OCI-LY3 (cell line): ENCODE measurements around the gene PXYLP1.
"Not testable (repeated sequence)": the region's sequence is repeated elsewhere in the genome, so short reads cannot be mapped to it uniquely, and the experiment has no call there.

ENCODE experiments used
- H2AFZ ChIP-seq: fragments of 200-600, 300-600 bp; shearing (Covaris generic); 2 replicates; pipeline ENCODE4 v1.6.0; 2014; ENCODE audit warnings: antibody characterized with exemption, low read depth, low read length
- H3K27ac ChIP-seq: fragments of 200-600, 300-600 bp; sonication (generic); 2 replicates; pipeline ENCODE4 v1.5.1; 2014; ENCODE audit warnings: mild to moderate bottlenecking, low read length, moderate library complexity, mixed read lengths
- H3K27me3 ChIP-seq: fragments of 200-600, 300-600 bp; sonication (generic); 2 replicates; pipeline ENCODE4 v1.6.1; 2014; ENCODE audit warnings: low read depth, low read length, mixed read lengths
- H3K36me3 ChIP-seq: fragments of 200-600, 300-600 bp; sonication (generic); replicated peaks from 2 replicates; pipeline ENCODE3; 2014; ENCODE audit warnings: low read depth, low read length, mixed read lengths
- H3K4me1 ChIP-seq: fragments of 300-600, 200-600 bp; sonication (generic); 2 replicates; pipeline ENCODE4 v1.6.1; 2014; ENCODE audit warnings: low read length, mixed read lengths
- H3K4me2 ChIP-seq: fragments of 200-600, 300-600 bp; sonication (generic); 2 replicates; pipeline ENCODE4 v1.6.1; 2014; ENCODE audit warnings: low read length, mixed read lengths
- H3K4me3 ChIP-seq: fragments of 300-600, 200-600 bp; sonication (generic); 2 replicates; pipeline ENCODE4 v1.5.1; 2014; ENCODE audit warnings: antibody characterized with exemption, mild to moderate bottlenecking, low read length, moderate library complexity
- H3K79me2 ChIP-seq: fragments of 300-600, 200-600 bp; shearing (Covaris generic); 2 replicates; pipeline ENCODE4 v1.6.1; 2014; ENCODE audit warnings: mild to moderate bottlenecking, low read length, mixed read lengths
- H3K9ac ChIP-seq: fragments of 300-600, 200-600 bp; shearing (Covaris generic); 2 replicates; pipeline ENCODE4 v1.6.0; 2014; ENCODE audit warnings: mild to moderate bottlenecking, low read length, moderate library complexity
- H3K9me3 ChIP-seq: fragments of 200-600, 300-600 bp; shearing (Covaris generic); 2 replicates; pipeline ENCODE4 v1.6.1; 2014; ENCODE audit warnings: low read length, mixed read lengths; ENCODE audit not compliant: insufficient read depth
- H4K20me1 ChIP-seq: fragments of 200-600, 300-600 bp; sonication (generic); 2 replicates; pipeline ENCODE4 v1.6.1; 2016; ENCODE audit warnings: low read length, mixed read lengths; ENCODE audit not compliant: insufficient read depth
- EZH2phosphoT487 ChIP-seq: fragments of 200-600 bp; shearing (Covaris generic); IDR thresholded peaks from 2 replicates; pipeline ENCODE4 v1.6.1; 2018; ENCODE audit warnings: antibody characterized with exemption, mixed run types, low read depth
- TF ChIP-seq, protein P1 (sequence below): fragments of 200-600, 300-600 bp; sonication (generic); IDR thresholded peaks from 2 replicates; pipeline ENCODE4 v1.5.1; 2014; ENCODE audit warnings: antibody characterized with exemption, low read length, low read depth

PXYLP1 gene

DNA sequence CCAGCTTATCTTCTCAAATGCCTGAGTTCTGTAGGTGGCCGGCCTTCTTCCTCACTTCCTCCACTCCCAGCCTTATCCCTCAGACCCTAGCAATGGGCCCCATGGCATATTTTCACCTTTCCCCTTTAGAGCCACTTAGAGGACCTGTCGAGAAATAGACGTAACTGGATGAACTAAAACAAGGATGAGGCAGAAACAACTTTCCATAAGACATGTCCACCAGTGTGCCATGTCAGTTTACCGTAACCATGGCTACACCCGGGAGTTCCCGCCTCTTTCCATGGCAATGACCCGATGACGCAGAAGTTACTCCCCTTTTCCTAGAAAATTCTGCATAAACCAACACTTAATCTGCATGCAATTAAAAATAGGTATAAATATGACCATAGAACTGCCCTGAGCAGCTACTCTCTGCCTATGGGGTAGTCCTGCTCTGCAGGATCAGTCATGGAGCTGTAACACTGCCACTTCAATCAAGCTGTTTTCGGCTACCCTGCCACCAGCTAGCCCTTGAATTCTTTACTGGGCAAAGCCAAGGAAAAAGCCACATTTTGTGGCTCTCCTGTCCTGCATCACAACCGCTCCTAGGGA, 81.6 kb downstream of the PXYLP1 start:
- H3K27me3 ChIP-seq: no peaks in the 10 kb centered on the region
- H3K79me2 ChIP-seq: peaks cover 8% of the 10 kb centered on the region
- no peak overlapping the region for H3K9ac ChIP-seq
- TF ChIP-seq, protein P1, sequence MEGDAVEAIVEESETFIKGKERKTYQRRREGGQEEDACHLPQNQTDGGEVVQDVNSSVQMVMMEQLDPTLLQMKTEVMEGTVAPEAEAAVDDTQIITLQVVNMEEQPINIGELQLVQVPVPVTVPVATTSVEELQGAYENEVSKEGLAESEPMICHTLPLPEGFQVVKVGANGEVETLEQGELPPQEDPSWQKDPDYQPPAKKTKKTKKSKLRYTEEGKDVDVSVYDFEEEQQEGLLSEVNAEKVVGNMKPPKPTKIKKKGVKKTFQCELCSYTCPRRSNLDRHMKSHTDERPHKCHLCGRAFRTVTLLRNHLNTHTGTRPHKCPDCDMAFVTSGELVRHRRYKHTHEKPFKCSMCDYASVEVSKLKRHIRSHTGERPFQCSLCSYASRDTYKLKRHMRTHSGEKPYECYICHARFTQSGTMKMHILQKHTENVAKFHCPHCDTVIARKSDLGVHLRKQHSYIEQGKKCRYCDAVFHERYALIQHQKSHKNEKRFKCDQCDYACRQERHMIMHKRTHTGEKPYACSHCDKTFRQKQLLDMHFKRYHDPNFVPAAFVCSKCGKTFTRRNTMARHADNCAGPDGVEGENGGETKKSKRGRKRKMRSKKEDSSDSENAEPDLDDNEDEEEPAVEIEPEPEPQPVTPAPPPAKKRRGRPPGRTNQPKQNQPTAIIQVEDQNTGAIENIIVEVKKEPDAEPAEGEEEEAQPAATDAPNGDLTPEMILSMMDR: no peak
- no peak for TF ChIP-seq EZH2phosphoT487
- no peak overlapping the region for H2AFZ ChIP-seq
- H4K20me1 ChIP-seq: no peaks in the 10 kb centered on the region
- H3K4me1 ChIP-seq: peaks cover 11% of the 10 kb centered on the region
- no peaks in the 10 kb centered on the region for H3K36me3 ChIP-seq
- no peak overlapping the region for H3K27ac ChIP-seq
- no peaks in the 10 kb centered on the region for H3K9me3 ChIP-seq
- no peak overlapping the region for H3K4me3 ChIP-seq
- no peak overlapping the region for H3K4me2 ChIP-seq

DNA sequence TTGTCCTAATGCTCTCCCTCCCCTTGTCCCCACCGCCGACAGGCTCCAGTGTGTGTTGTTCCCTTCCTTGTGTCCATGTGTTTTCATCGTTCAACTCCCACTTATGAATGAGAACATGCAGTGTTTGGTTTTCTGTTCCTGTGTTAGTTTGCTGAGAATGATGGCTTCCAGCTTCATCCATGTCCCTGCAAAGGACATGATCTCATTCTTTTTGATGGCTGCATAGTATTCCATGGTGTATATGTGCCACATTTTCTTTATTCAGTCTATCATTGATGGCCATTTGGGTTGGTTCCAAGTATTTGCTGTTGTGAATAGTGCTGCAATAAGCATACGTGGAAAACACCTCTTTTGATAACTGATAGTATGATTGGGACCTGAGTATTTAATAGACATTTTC, 82.8 kb downstream of the PXYLP1 start:
- not testable (repeated sequence) for H3K9ac ChIP-seq, H3K79me2 ChIP-seq, H3K27me3 ChIP-seq, H3K4me2 ChIP-seq, H3K4me3 ChIP-seq, H3K9me3 ChIP-seq, H3K36me3 ChIP-seq, H3K27ac ChIP-seq, H4K20me1 ChIP-seq, H2AFZ ChIP-seq
- H3K4me1 ChIP-seq: peaks cover 11% of the 10 kb centered on the region

DNA sequence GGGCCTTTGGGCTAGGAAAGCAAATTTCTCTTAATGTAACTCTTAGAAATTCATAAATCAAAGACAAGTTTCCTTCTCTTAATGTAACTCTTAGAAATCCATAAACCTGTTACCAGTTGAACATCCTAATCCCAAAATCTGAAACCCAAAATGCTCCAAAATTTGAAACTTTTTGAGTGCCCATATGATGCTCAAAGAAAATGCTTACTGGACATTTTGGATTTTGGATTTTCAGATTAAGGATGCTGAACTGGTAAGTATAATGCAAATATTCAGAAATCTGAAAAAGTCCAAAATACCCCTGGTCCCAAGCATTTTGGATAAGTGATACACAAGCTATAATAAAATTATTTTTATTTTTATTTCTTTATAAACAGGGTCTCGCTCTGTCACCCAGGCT, 85.2 kb downstream of the PXYLP1 start:
- no peak overlapping the region for H3K9ac ChIP-seq
- no peak overlapping the region for H3K4me2 ChIP-seq
- H3K27me3 ChIP-seq: no peaks in the 10 kb centered on the region
- no peak overlapping the region for H3K4me3 ChIP-seq
- TF ChIP-seq EZH2phosphoT487: no peak
- TF ChIP-seq, protein P1: no peak
- peaks cover 9% of the 10 kb centered on the region for H3K4me1 ChIP-seq
- no peak overlapping the region for H3K27ac ChIP-seq
- no peaks in the 10 kb centered on the region for H3K79me2 ChIP-seq
- H4K20me1 ChIP-seq: no peaks in the 10 kb centered on the region
- no peak overlapping the region for H2AFZ ChIP-seq
- H3K9me3 ChIP-seq: no peaks in the 10 kb centered on the region
- H3K36me3 ChIP-seq: no peaks in the 10 kb centered on the region

DNA sequence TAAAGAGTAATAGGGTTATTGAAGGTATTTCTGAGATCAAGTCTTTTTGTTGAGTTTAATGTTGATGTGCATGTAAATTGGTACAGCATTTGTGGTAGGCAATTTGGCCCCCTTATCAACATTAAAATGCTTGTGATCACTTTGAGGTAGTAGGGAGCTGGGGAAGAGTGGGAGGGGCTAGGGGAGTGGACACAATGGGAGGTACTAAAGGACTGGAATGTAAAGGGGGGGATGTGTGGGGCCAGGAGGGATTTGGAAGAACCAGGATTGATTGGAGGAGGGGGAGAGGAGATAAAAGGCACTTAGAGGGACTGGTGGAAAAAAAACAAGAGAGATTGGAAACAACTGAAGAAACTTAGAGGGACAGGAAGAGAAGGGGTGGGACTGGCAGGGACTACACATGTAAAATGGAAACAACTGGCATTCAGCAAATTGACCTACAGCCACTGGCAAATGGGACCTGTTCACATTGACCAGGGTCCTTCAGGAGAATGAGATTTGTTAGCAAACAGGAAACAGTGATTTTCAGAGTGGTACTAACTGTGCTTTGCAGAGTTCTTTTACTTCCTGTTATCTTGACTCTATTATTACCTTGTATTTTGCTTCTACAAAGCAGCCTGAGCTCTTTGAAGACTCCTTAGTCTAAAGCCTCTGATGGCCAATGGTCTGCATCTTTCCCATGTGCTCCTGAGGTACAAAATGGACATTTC, 88.9 kb downstream of the PXYLP1 start:
- H3K4me1 ChIP-seq: 0 out of 2 replicates have a peak, but pooled peaks cover 4% of the 10 kb centered on the region
- TF ChIP-seq, protein P1: no peak
- TF ChIP-seq EZH2phosphoT487: no peak
- no peak overlapping the region for H3K4me3 ChIP-seq
- H3K36me3 ChIP-seq: no peaks in the 10 kb centered on the region
- no peaks in the 10 kb centered on the region for H4K20me1 ChIP-seq
- H3K9ac ChIP-seq: no peak overlapping the region
- H3K4me2 ChIP-seq: no peak overlapping the region
- H2AFZ ChIP-seq: 0 out of 2 replicates have a peak overlapping the region, but pooled peaks have one; percentile 21
- H3K79me2 ChIP-seq: no peaks in the 10 kb centered on the region
- H3K9me3 ChIP-seq: no peaks in the 10 kb centered on the region
- no peak overlapping the region for H3K27ac ChIP-seq
- no peaks in the 10 kb centered on the region for H3K27me3 ChIP-seq
